ENCODE measurements around the gene CEBPG. TPM values are rescaled to one million over a fixed set of nuclear protein-coding genes. Genes with fewer than 3 reads are reported as not detected.

CEBPG gene
- total and polyA plus RNA-seq, 12 donors: 10.4 to 22.2 (median 14.3) TPM

DNA sequence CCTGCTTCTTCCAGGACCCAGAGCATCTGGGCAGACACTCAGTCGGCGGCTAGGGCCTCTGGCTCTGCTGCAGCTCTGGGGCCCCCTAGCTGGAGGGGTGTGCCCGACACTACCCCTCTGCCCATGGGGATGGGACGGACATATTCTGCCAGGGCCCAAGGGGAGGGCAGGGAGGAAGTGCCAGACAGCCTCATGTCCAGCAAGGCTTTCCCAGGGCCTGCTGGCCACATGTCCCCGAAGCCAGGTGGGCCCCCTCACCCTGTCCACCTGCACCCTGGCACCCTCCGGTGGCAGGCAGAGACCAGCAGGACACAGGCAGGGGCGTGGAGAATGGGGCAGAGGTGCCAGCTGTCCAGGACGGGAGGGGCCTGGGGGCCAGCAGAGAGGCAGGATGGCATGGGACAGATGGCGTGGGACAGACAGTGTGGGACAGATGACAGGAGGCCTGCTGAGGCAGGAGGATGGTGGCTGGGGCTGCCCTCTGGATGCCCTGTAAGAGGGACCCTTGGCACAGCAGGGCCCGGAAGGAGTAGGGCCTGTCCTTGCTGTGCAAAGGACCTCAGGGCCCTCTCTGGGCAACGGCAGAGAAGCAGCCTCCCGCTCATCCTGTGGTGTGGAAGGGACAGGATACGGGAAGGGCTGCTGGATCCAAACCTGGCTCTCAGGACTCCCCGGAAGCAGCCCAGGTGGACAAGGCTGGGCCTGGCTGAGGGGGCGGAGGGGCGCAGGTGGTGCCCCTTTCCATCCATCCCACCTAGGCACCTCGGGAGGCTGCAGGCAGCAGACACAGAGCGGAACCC, 29.1 kb downstream of the CEBPG start:
- 89% methylated on average over 18 of the region's 18 CpGs for WGBS, 2 donors
- H3K27me3 ChIP-seq: no peaks in the 10 kb centered on the region
- TF ChIP-seq, protein P1, sequence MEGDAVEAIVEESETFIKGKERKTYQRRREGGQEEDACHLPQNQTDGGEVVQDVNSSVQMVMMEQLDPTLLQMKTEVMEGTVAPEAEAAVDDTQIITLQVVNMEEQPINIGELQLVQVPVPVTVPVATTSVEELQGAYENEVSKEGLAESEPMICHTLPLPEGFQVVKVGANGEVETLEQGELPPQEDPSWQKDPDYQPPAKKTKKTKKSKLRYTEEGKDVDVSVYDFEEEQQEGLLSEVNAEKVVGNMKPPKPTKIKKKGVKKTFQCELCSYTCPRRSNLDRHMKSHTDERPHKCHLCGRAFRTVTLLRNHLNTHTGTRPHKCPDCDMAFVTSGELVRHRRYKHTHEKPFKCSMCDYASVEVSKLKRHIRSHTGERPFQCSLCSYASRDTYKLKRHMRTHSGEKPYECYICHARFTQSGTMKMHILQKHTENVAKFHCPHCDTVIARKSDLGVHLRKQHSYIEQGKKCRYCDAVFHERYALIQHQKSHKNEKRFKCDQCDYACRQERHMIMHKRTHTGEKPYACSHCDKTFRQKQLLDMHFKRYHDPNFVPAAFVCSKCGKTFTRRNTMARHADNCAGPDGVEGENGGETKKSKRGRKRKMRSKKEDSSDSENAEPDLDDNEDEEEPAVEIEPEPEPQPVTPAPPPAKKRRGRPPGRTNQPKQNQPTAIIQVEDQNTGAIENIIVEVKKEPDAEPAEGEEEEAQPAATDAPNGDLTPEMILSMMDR (IDR thresholded peaks at IDR 0.05): peak in 3 of 9 donors; percentile 9 to 20 (median 17)
- peaks cover 0 to 29% (median 4%) of the 10 kb centered on the region in 9 donors for H3K4me1 ChIP-seq
- H3K9me3 ChIP-seq: no peaks in the 10 kb centered on the region
- ATAC-seq: no peak
- H3K36me3 ChIP-seq: peaks cover 0 to 3% (median 0%) of the 10 kb centered on the region in 9 donors
- H3K4me3 ChIP-seq: no peak overlapping the region
- no peak for DNase-seq
- intact Hi-C loops (cut with DNase I): loop anchor here in 6 of 10 donors (5.0 to 10.0 kb wide), 3 partner anchors 40 to 258 kb away; partner anchors contain the start of gene CEBPA (in 4 of the 6)
- no peak overlapping the region for H3K27ac ChIP-seq

DNA sequence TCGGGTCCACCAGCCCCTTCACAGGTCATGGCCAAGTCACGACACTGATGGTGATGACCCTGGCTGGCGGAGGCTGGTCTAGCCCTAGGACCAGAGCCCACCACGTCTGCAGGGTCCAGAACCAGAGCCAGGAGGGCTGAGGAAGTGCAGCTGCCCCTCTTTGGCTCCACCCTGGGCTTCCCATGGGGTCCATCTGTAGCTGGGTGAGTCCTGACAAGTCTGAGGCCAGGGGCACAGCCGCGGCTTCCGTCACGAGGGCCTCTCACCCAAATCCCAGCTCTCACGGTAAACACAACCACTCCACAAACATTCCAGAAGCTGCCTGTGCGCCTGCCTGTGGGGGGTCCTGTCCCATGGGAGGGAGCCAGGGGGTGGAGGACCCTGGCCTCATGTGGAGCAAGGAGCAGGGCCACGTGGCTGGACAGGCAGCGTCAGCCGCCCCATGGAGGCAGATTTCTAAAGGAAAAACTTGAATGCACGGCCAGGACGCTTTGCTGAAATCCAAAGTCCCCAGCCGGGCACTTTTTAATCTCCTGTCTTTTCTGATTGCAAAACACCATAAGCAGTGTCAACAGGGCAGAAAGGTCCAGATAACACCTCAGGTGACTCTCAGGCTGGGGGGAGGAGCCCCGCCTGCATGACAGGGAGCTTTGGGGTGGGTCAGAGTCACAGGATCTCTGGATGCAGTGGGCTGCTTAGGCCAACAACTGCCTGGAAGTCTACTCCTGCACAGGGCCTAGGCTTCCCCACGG, 29.9 kb downstream of the CEBPG start:
- intact Hi-C loops (cut with DNase I): loop anchor here in 6 of 10 donors (5.0 to 10.0 kb wide), 3 partner anchors 41 to 259 kb away; partner anchors contain the start of gene CEBPA (in 4 of the 6)
- no peak for DNase-seq

DNA sequence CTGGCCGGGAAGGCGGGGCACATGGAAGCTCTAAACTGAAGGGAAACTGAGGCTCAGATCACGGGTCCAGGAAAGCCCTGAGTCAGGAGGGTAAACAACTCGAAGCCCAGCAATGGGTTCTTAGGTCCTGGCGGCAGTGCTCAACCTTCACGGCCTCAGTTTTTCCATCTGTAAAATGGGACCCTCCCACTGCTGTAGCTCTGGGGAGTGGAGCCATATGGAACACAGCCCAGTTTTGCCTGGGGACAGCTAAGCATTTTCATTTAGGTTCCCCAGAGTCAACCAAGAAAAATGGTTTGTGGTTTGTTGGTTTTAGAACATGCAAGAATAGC, 30.4 kb downstream of the CEBPG start:
- Histone ChIP-seq H3K27me3 (no peaks in the 10 kb centered on the region), H3K27ac (no peak overlapping the region), H3K9me3 (no peaks in the 10 kb centered on the region), H3K4me3 (no peak overlapping the region), H3K4me1 (peaks cover 0 to 20% (median 0%) of the 10 kb centered on the region in 9 donors), H3K36me3 (peaks cover 0 to 3% (median 0%) of the 10 kb centered on the region in 9 donors)
- WGBS, 2 donors: 78 to 93% methylated on average over 6 of the region's 6 CpGs
- no peak for DNase-seq
- ATAC-seq: no peak
- intact Hi-C loops (cut with DNase I): loop anchor here in 6 of 10 donors (2.0 to 10.0 kb wide), 4 partner anchors 42 to 259 kb away; partner anchors contain the start of gene CEBPA (in 4 of the 6)
- TF ChIP-seq, protein P1 (IDR thresholded peaks at IDR 0.05): no peak

More for the DNA sequence above, 29.9 kb downstream of the CEBPG start:
- Histone ChIP-seq H3K27ac (no peak overlapping the region), H3K36me3 (peaks cover 0 to 3% (median 0%) of the 10 kb centered on the region in 9 donors), H3K4me3 (no peak overlapping the region), H3K9me3 (no peaks in the 10 kb centered on the region), H3K4me1 (peaks cover 0 to 21% (median 0%) of the 10 kb centered on the region in 9 donors), H3K27me3 (no peaks in the 10 kb centered on the region)
- ATAC-seq: no peak
- TF ChIP-seq, protein P1 (IDR thresholded peaks at IDR 0.05): no peak
- 82 to 88% methylated on average over 18 of the region's 18 CpGs for WGBS, 2 donors
